Measurements from ENCODE around the gene ZNF665. TPM values are rescaled to one million over a fixed set of nuclear protein-coding genes. Genes with fewer than 3 reads are reported as not detected.
"Not testable (repeated sequence)": the region's sequence is repeated elsewhere in the genome, so short reads cannot be mapped to it uniquely, and the experiment has no call there.

The ZNF665 gene
- total RNA-seq, 1 donor from 2014 or later = 5.2 TPM

DNA sequence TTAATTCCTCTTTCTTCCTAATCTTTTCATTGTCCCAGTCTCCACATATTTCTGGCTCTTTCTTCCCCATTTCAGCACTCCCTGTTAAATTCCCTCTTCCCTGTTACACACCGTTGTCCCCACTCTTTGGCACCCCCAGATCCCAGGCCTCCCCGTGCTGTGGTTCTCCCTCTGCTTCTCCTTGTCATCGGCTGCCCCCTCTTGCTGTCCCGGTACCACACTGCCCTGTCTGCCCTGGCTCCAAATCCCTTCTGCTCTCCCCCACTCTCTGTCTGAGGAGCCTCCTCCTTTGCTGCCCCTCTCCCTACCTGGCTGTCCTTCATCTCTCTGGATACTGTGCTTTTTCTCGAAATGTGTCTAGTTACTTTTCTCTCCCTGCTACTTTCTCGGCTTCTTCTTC, 61.4 kb downstream of the ZNF665 start:
- H3K9me3 Mint-ChIP-seq = peaks cover 10% of the 10 kb centered on the region
- H3K36me3 Mint-ChIP-seq (ENCODE audit: low read depth) = peaks cover 19% of the 10 kb centered on the region
- peak overlapping the region; percentile 46 for H3K27ac Mint-ChIP-seq (ENCODE audit: unreplicated experiment)
- DNase-seq (ENCODE audit: low read depth, low spot score) = no peak
- peak overlapping the region; percentile 93 for H3K4me3 Mint-ChIP-seq
- H3K4me1 Mint-ChIP-seq = peaks cover 30% of the 10 kb centered on the region
- peaks cover 4% of the 10 kb centered on the region for H3K27me3 Mint-ChIP-seq (ENCODE audit: low read depth)
- TF ChIP-seq, protein P1, sequence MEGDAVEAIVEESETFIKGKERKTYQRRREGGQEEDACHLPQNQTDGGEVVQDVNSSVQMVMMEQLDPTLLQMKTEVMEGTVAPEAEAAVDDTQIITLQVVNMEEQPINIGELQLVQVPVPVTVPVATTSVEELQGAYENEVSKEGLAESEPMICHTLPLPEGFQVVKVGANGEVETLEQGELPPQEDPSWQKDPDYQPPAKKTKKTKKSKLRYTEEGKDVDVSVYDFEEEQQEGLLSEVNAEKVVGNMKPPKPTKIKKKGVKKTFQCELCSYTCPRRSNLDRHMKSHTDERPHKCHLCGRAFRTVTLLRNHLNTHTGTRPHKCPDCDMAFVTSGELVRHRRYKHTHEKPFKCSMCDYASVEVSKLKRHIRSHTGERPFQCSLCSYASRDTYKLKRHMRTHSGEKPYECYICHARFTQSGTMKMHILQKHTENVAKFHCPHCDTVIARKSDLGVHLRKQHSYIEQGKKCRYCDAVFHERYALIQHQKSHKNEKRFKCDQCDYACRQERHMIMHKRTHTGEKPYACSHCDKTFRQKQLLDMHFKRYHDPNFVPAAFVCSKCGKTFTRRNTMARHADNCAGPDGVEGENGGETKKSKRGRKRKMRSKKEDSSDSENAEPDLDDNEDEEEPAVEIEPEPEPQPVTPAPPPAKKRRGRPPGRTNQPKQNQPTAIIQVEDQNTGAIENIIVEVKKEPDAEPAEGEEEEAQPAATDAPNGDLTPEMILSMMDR (conservative IDR thresholded peaks at IDR 0.05) = no peak

DNA sequence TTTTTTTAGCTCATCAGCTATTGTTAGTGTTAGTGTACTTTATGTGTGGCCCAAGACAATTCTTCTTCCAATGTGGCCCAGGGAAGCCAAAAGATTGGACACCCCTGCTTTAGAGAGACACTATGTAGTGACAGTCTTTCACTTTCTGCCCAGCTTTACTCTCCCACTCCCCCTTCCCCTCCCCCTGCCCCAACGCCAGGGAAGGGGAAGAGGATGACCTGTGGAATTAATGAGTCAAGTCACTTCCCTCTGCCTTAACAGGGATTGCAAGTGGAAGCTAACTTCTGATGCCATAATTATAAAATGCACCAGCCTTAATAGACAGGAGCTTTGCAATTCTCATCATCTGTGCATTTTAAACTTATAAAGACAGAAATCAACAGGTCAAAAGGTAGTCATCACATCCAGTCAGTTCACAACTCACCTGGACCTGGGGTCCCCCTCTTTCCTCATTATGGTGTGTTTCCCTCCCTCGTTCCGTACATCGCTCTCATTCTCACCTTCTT, 62.0 kb downstream of the ZNF665 start:
- peaks cover 4% of the 10 kb centered on the region for H3K27me3 Mint-ChIP-seq (ENCODE audit: low read depth)
- no peak for DNase-seq (ENCODE audit: low read depth, low spot score)
- H3K4me3 Mint-ChIP-seq = peak overlapping the region; percentile 93
- TF ChIP-seq, protein P1 (conservative IDR thresholded peaks at IDR 0.05) = no peak
- peak overlapping the region; percentile 48 for H3K27ac Mint-ChIP-seq (ENCODE audit: unreplicated experiment)
- peaks cover 30% of the 10 kb centered on the region for H3K4me1 Mint-ChIP-seq
- H3K36me3 Mint-ChIP-seq (ENCODE audit: low read depth) = peaks cover 16% of the 10 kb centered on the region
- H3K9me3 Mint-ChIP-seq = peaks cover 10% of the 10 kb centered on the region

DNA sequence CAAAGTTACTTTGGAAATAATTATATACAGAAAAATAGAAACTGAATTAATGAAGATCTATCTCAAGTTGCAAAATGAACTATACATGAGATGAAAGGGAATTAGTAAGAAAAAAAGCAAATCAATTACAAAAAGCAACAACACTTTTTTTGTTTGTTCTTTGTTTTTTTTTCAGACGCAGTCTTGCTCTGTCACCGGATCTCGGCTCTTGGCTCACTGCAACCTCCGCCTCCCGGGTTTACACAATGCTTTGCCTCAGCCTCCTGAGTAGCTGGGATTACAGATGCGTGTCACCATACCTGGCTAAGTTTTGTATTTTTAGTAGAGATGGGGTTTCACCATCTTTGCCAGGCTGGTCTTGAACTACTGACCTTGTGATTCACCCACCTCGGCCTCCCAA, 62.7 kb downstream of the ZNF665 start:
- Mint-ChIP-seq H3K4me1 (peaks cover 30% of the 10 kb centered on the region), H3K27ac (ENCODE audit: unreplicated experiment) (no peak overlapping the region), H3K27me3 (ENCODE audit: low read depth) (peaks cover 4% of the 10 kb centered on the region), H3K4me3 (peak overlapping the region; percentile 93), H3K36me3 (ENCODE audit: low read depth) (peaks cover 13% of the 10 kb centered on the region), H3K9me3 (peaks cover 8% of the 10 kb centered on the region)
- no peak for DNase-seq (ENCODE audit: low read depth, low spot score)
- TF ChIP-seq, protein P1 (conservative IDR thresholded peaks at IDR 0.05) = no peak

DNA sequence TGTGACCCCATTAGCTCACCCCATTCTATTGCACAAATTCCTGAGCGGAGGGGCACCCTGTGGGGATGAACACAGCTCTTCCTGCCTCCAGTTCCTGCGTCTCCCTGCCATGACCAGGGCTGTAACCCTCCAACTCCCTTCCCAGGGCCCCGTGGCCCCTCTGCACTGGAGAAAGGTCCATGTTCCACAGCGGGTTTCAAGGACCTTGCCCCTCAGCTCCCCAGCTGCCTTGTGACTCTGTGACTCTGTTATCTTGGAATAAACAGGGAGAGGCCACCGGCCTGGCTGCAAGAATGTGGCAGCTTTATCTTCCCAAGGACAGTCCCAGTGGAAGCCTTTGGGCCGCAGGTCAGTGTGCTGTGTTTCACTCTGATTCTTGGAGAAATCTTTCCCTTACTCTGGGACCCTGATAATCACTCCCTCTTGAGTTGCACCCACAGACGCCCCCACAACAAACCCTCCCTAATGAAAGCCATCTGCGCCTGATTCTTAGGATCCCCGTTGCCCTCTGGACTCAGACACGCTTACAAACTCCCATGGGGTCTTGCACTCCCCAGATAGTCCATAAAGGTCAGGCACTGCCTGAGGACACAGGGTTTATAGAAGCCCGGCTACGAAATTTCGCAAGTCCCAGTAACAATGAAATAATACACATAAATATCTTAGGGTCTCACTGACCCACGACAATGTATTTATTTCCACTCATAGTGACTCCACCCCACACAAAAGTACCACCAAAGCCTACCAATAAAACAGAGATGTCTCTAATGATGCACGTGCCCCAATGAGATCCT, 66.2 kb downstream of the ZNF665 start:
- H3K27ac Mint-ChIP-seq (ENCODE audit: unreplicated experiment); DNase-seq (ENCODE audit: low read depth, low spot score); H3K4me3 Mint-ChIP-seq; H3K9me3 Mint-ChIP-seq; H3K27me3 Mint-ChIP-seq (ENCODE audit: low read depth): not testable (repeated sequence)
- peaks cover 19% of the 10 kb centered on the region for H3K4me1 Mint-ChIP-seq
- H3K36me3 Mint-ChIP-seq (ENCODE audit: low read depth) = peaks cover 14% of the 10 kb centered on the region

DNA sequence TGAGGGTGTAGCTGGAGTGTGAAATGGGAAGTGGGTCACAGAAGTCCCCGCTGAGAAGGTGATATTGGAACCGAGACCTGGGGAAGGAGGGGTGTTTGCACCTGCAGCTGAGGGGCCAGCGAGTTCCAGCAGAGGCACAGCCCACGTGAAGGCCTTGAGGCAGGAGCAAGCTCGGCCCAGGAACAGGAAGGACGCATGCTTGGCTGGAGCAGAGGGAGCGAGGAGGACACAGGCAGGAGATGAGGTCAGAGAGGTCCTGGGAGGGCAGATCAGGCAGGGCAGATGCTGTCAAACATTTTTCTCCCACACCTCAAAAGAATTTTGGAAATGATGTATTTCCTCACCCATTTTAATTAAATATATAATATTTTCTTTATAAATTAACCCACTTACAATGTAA, 69.8 kb downstream of the ZNF665 start:
- peaks cover 9% of the 10 kb centered on the region for H3K4me1 Mint-ChIP-seq
- peaks cover 2% of the 10 kb centered on the region for H3K9me3 Mint-ChIP-seq
- no peak overlapping the region for H3K27ac Mint-ChIP-seq (ENCODE audit: unreplicated experiment)
- TF ChIP-seq, protein P1 (conservative IDR thresholded peaks at IDR 0.05) = no peak
- H3K4me3 Mint-ChIP-seq = no peak overlapping the region
- H3K27me3 Mint-ChIP-seq (ENCODE audit: low read depth) = no peaks in the 10 kb centered on the region
- peaks cover 23% of the 10 kb centered on the region for H3K36me3 Mint-ChIP-seq (ENCODE audit: low read depth)
- no peak for DNase-seq (ENCODE audit: low read depth, low spot score)

Other genes with a start within 250 kb of the ZNF665 start
- gene ZNF816, start 230.5 kb downstream of the ZNF665 start, total RNA-seq = 12.0 and 13.8 TPM in 2 replicates
- not detected in 2 replicates for gene ERVV-1, start 179.4 kb downstream of the ZNF665 start, total RNA-seq
- not detected in 2 replicates for gene ERVV-2, start 148.6 kb downstream of the ZNF665 start, total RNA-seq
- gene ZNF160, start 89.9 kb downstream of the ZNF665 start, total RNA-seq = 22.7 and 23.8 TPM in 2 replicates
- 12.6 and 13.6 TPM in 2 replicates for gene ZNF415, start 60.4 kb downstream of the ZNF665 start, total RNA-seq
- gene ZNF347, start 34.3 kb downstream of the ZNF665 start, total RNA-seq = 14.5 and 15.8 TPM in 2 replicates
- gene ZNF677, start 61.5 kb upstream of the ZNF665 start, total RNA-seq = 26.3 and 27.0 TPM in 2 replicates
- gene VN1R2, start 64.9 kb upstream of the ZNF665 start, total RNA-seq = not detected in 2 replicates
- not detected in 2 replicates for gene VN1R4, start 74.4 kb upstream of the ZNF665 start, total RNA-seq
- 7.9 and 8.2 TPM in 2 replicates for gene ZNF845, start 140.4 kb upstream of the ZNF665 start, total RNA-seq
- 6.9 and 8.4 TPM in 2 replicates for gene ZNF525, start 172.3 kb upstream of the ZNF665 start, total RNA-seq
- gene ZNF765, start 201.8 kb upstream of the ZNF665 start, total RNA-seq = 10.1 and 10.8 TPM in 2 replicates
- 10.0 and 10.5 TPM in 2 replicates for gene ZNF761, start 238.6 kb upstream of the ZNF665 start, total RNA-seq